ENCODE measurements around the gene CCDC33. TPM values are rescaled to one million over a fixed set of nuclear protein-coding genes. Genes with fewer than 3 reads are reported as not detected.

The CCDC33 gene
- total RNA-seq, 2 donors from 2014 or later, result 0.10 to 0.21 TPM

DNA sequence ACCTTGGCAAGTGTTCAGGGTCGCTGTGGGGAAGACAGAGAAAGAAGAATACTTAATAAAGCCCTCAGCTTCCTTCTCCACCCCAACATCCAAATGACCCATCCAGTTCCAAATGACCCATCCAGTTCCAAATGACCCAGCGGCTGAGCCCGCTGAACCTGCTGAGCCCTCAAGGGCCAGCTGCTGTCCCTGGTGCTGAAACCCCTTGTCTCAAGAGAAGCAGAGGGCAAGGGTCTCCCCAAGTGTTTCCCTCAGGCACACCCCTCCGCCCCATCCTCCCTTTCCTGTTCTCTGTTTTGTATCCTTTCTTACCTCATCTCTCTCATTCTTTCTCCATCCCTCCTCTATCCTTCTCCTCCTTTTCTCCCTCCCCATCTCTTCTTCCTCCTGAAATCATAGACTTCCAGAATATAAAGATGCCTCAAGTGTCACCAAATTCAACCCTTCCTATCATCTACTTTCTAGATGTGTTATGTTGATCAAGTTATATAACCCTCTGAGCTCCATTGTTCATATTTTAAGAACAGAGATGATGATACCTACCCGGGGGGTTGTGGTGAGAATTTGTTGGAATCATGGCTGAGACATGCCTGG, 29.0 kb downstream of the CCDC33 start:
- H3K36me3 ChIP-seq, result no peaks in the 10 kb centered on the region
- TF ChIP-seq, protein P1, sequence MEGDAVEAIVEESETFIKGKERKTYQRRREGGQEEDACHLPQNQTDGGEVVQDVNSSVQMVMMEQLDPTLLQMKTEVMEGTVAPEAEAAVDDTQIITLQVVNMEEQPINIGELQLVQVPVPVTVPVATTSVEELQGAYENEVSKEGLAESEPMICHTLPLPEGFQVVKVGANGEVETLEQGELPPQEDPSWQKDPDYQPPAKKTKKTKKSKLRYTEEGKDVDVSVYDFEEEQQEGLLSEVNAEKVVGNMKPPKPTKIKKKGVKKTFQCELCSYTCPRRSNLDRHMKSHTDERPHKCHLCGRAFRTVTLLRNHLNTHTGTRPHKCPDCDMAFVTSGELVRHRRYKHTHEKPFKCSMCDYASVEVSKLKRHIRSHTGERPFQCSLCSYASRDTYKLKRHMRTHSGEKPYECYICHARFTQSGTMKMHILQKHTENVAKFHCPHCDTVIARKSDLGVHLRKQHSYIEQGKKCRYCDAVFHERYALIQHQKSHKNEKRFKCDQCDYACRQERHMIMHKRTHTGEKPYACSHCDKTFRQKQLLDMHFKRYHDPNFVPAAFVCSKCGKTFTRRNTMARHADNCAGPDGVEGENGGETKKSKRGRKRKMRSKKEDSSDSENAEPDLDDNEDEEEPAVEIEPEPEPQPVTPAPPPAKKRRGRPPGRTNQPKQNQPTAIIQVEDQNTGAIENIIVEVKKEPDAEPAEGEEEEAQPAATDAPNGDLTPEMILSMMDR (IDR thresholded peaks at IDR 0.05), result no peak
- no peak overlapping the region for H3K9ac ChIP-seq (ENCODE audit: low read depth in 2 of 2, low read length in 2 of 2)
- no peak overlapping the region for H3K4me3 ChIP-seq
- H3K4me1 ChIP-seq, result no peaks in the 10 kb centered on the region
- DNase-seq, result no peak
- no peak overlapping the region for H3K27ac ChIP-seq
- no peaks in the 10 kb centered on the region for H3K27me3 ChIP-seq
- no peaks in the 10 kb centered on the region for H3K9me3 ChIP-seq
- intact Hi-C loops (cut with DNase I), result no loop called here

DNA sequence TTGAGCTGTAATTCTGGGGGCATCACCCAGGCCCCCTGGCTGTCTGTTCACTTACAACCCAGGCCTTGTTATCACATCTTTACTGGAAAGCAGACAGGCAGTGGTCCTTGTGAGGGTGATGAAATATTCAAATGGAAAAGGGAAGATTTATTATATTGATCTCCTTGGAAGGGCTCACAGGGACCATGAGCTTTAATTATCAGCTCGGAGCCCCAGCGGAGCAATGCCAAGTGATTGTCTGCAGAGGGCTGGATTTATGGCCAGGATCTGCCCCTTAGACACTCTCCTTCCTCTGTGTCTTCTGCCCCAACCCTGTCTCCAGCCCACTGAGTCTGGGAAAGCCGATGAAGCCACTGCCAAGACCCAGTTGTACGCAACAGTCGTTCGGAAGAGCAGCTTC, 31.9 kb downstream of the CCDC33 start:
- H3K4me3 ChIP-seq, result no peak overlapping the region
- no peak overlapping the region for H3K27ac ChIP-seq
- TF ChIP-seq, protein P1 (IDR thresholded peaks at IDR 0.05), result no peak
- no peaks in the 10 kb centered on the region for H3K36me3 ChIP-seq
- no peaks in the 10 kb centered on the region for H3K4me1 ChIP-seq
- H3K27me3 ChIP-seq, result no peaks in the 10 kb centered on the region
- no peak overlapping the region for H3K9ac ChIP-seq (ENCODE audit: low read depth in 2 of 2, low read length in 2 of 2)
- no peak for DNase-seq
- intact Hi-C loops (cut with DNase I), result no loop called here
- no peaks in the 10 kb centered on the region for H3K9me3 ChIP-seq

DNA sequence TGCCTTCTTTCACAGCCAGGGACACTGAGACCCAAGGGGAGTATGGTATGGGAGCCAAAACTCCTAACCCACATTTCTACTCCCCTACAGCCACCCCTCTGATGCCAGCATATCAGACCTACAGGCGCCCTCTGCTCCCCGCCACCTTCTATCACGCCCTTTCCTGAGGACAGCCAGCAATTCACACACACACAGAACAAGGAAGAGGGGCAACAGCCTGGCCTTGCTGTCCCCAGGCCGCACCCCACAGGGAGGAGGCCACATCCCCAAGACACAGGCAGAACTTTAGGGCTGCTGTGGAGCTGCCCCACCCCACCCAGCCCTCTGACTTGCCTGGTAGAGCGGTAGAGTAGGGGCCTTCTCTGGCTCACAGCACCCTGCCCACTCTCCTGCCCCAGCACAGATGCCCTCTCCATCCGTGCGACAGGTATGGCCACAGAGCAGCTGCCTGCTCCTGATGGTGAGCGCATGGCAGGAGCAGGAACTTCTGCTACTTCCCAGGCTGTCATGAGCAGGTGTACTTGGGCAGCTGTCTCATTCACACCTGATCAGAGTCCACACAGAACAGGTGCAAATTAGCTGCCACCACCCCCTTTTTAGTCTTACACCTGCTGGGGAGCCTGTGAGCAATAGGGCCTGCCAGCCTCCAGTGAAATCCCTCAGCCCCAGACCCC, 33.4 kb downstream of the CCDC33 start:
- Histone ChIP-seq H3K4me3 (no peak overlapping the region), H3K9me3 (no peaks in the 10 kb centered on the region), H3K9ac (ENCODE audit: low read depth in 2 of 2, low read length in 2 of 2) (no peak overlapping the region), H3K4me1 (no peaks in the 10 kb centered on the region), H3K27ac (no peak overlapping the region), H3K36me3 (no peaks in the 10 kb centered on the region), H3K27me3 (no peaks in the 10 kb centered on the region)
- TF ChIP-seq, protein P1 (IDR thresholded peaks at IDR 0.05), result no peak
- no peak for DNase-seq
- intact Hi-C loops (cut with DNase I), result no loop called here

DNA sequence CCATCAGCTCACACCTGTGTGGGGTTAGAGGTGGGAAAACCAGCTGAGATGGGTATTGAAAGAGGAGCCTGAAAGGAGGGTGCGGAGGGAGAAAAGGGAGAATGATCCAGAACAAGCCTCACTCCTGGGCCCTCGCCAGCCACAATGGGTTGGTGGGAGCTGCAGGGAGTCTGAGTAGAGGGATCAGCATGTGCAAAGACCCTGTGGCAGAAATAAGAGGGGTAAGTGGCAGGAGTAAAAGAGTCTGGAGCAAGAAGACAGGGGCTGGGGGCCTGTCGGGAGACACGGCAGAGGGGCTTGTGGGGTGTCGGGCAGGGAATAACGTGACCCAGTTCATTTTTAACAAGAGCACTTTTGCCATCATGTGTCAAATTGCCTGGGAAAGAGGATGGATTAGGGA, 34.0 kb downstream of the CCDC33 start:
- TF ChIP-seq, protein P1 (IDR thresholded peaks at IDR 0.05), result no peak
- Histone ChIP-seq H3K4me1 (no peaks in the 10 kb centered on the region), H3K9me3 (no peaks in the 10 kb centered on the region), H3K9ac (ENCODE audit: low read depth in 2 of 2, low read length in 2 of 2) (no peak overlapping the region), H3K4me3 (no peak overlapping the region), H3K36me3 (no peaks in the 10 kb centered on the region), H3K27ac (no peak overlapping the region), H3K27me3 (no peaks in the 10 kb centered on the region)
- no peak for DNase-seq
- intact Hi-C loops (cut with DNase I), result no loop called here

DNA sequence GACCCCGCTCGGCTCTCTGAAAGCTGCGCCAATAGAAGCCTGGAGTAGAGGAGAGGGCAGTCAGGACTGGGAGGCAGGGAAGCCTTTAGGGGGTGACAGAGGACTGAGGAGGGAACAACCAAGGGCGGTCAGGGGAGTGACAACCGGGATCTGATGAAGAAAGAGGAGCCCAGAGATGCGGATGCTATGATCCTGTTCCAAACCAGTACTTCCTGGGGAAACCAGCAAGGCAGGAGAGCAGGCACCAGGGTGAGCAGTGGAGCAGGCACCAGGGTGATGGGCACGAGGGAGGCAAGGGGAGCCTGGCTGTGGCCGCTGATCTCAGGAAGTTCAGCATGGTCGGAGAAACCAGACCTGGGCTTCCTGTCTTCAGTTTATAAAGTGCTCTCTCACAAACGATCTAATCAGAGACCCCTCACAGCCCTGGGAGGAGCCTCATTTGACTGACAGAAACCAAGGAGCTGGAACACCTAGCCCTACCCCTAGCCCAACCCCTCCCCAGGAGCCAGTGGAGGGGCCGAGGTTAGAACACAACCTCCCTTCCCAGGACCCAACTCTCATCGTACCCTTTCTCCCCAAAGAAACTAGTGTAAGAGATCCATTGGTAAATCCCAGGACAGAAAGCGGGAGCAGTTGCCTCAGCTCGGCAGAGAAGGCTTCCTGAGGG, 34.9 kb downstream of the CCDC33 start:
- H3K27me3 ChIP-seq, result no peaks in the 10 kb centered on the region
- H3K36me3 ChIP-seq, result no peaks in the 10 kb centered on the region
- intact Hi-C loops (cut with DNase I), result no loop called here
- no peak overlapping the region for H3K4me3 ChIP-seq
- H3K9ac ChIP-seq (ENCODE audit: low read depth in 2 of 2, low read length in 2 of 2), result no peak overlapping the region
- no peak for DNase-seq
- TF ChIP-seq, protein P1 (IDR thresholded peaks at IDR 0.05), result no peak
- no peaks in the 10 kb centered on the region for H3K4me1 ChIP-seq
- H3K27ac ChIP-seq, result no peak overlapping the region
- no peaks in the 10 kb centered on the region for H3K9me3 ChIP-seq

Data from colonic mucosa (tissue), 4 donors.